ENCODE data around the gene CHRND.
A peak's percentile ranks its signal among the peaks of the same experiment; 100 is the strongest.
"Not testable (repeated sequence)": the region's sequence is repeated elsewhere in the genome, so short reads cannot be mapped to it uniquely, and the experiment has no call there.

CHRND gene

GRCh38 chr2:232543491-232543890 is 17.5 kb downstream of the CHRND start:
- no peak for DNase-seq (ENCODE audit: low read depth)

GRCh38 chr2:232543928-232544631 is 18.1 kb downstream of the CHRND start:
- no peak for DNase-seq (ENCODE audit: low read depth)

- DNase-seq (ENCODE audit: low read depth): no peak
Observed at GRCh38 chr2:232544674-232545073, 18.7 kb downstream of the CHRND start.

- DNase-seq (ENCODE audit: low read depth): no peak
Observed at GRCh38 chr2:232545511-232546375, 19.8 kb downstream of the CHRND start.

- DNase-seq (ENCODE audit: low read depth): no peak
Observed at GRCh38 chr2:232547991-232548390, 22.0 kb downstream of the CHRND start.

- no peak for DNase-seq (ENCODE audit: low read depth)
Observed at GRCh38 chr2:232549655-232550353, 23.8 kb downstream of the CHRND start.

GRCh38 chr2:232550354-232551249 is 24.6 kb downstream of the CHRND start, which contains the start of the genes EIF4E2 and TIGD1:
Gene EIF4E2 (plus strand): TSS chr2:232550689. CDS start chr2:232550725, 36 bp downstream.
Gene TIGD1 (minus strand): TSS chr2:232550557. CDS start chr2:232549882, 675 bp downstream.
- peak; percentile 94 for DNase-seq (ENCODE audit: low read depth)

GRCh38 chr2:232551250-232551638 is 25.3 kb downstream of the CHRND start:
- no peak for DNase-seq (ENCODE audit: low read depth)

- no peak for DNase-seq (ENCODE audit: low read depth)
Observed at GRCh38 chr2:232551776-232552175, 25.8 kb downstream of the CHRND start.

- DNase-seq (ENCODE audit: low read depth): peak; percentile 57
Observed at GRCh38 chr2:232556426-232556825, 30.5 kb downstream of the CHRND start.

GRCh38 chr2:232562515-232563151 is 36.7 kb downstream of the CHRND start:
- DNase-seq (ENCODE audit: low read depth): no peak

- peak; percentile 58 for DNase-seq (ENCODE audit: low read depth)
Observed at GRCh38 chr2:232563580-232563979, 37.6 kb downstream of the CHRND start.

- DNase-seq (ENCODE audit: low read depth): no peak
Observed at GRCh38 chr2:232567721-232568120, 41.8 kb downstream of the CHRND start.

GRCh38 chr2:232568161-232568560 is 42.2 kb downstream of the CHRND start:
- DNase-seq (ENCODE audit: low read depth): peak; percentile 69

- no peak for DNase-seq (ENCODE audit: low read depth)
Observed at GRCh38 chr2:232569541-232569940, 43.6 kb downstream of the CHRND start.

- not testable (repeated sequence) for DNase-seq (ENCODE audit: low read depth)
Observed at GRCh38 chr2:232570481-232570880, 44.5 kb downstream of the CHRND start.

GRCh38 chr2:232571026-232571474 is 45.1 kb downstream of the CHRND start:
- peak; percentile 22 for DNase-seq (ENCODE audit: low read depth)

GRCh38 chr2:232573042-232573441 is 47.1 kb downstream of the CHRND start:
- DNase-seq (ENCODE audit: low read depth): no peak

- DNase-seq (ENCODE audit: low read depth): no peak
Observed at GRCh38 chr2:232573771-232574435, 47.9 kb downstream of the CHRND start.

Data from iris pigment epithelial cell (primary cell).